Peyer's patch (tissue), 4 donors: ENCODE data around the gene SMNDC1.

Source experiments
- POLR2A ChIP-seq, 2 donors: fragments of 450-650 bp; IDR thresholded peaks; one replicate each; pipeline ENCODE4 v1.5.1; 2017; ENCODE audit warnings: antibody characterized with exemption in 2 of 2, mild to moderate bottlenecking in 2 of 2, moderate library complexity in 2 of 2
- TF ChIP-seq, protein P1 (sequence below), 6 experiments: fragments of 450-650 bp in 4 of 6; fragments of 200-600 bp in 2 of 6; sonication (generic) in 1 of 6; IDR thresholded peaks; one replicate each; pipeline ENCODE4 v1.5.1; 2017 to 2019; ENCODE audit warnings: antibody characterized with exemption in 6 of 6, mild to moderate bottlenecking in 3 of 6, moderate library complexity in 1 of 6

DNA sequence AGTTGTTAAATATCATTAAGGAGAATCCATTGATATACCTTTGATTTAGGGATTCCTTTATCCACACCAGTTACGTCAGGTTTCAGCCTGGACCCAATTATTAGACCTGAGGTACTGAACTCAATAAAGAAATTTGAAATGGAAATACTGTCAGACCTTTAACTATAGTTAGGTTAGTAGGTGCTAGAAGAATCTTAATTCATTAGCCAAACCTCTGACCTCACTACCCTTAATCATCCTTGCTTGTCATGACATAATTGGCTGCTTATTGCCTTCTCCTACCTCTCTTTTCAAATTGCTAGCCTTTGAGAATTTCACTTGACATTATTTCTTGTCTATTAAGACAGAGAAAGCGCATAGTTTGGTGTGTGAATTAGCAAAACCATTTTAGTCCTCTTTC is 27.1 kb downstream of the SMNDC1 start:
- TF ChIP-seq, protein P1, sequence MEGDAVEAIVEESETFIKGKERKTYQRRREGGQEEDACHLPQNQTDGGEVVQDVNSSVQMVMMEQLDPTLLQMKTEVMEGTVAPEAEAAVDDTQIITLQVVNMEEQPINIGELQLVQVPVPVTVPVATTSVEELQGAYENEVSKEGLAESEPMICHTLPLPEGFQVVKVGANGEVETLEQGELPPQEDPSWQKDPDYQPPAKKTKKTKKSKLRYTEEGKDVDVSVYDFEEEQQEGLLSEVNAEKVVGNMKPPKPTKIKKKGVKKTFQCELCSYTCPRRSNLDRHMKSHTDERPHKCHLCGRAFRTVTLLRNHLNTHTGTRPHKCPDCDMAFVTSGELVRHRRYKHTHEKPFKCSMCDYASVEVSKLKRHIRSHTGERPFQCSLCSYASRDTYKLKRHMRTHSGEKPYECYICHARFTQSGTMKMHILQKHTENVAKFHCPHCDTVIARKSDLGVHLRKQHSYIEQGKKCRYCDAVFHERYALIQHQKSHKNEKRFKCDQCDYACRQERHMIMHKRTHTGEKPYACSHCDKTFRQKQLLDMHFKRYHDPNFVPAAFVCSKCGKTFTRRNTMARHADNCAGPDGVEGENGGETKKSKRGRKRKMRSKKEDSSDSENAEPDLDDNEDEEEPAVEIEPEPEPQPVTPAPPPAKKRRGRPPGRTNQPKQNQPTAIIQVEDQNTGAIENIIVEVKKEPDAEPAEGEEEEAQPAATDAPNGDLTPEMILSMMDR (IDR thresholded peaks at IDR 0.05): no peak
- no peak for TF ChIP-seq POLR2A (IDR thresholded peaks at IDR 0.05)
